A549 (cell line): Measurements from ENCODE around the gene SLIT1. TPM values are rescaled to one million over a fixed set of nuclear protein-coding genes. Genes with fewer than 3 reads are reported as not detected.
A peak's percentile ranks its signal among the peaks of the same experiment; 100 is the strongest.

Experiments
- ATAC-seq, 2 experiments: fragments of 200-7000 bp in 1 of 2; fragments of >200 bp in 1 of 2; cut with Nextera tagmentation in 1 of 2; cut with Tn5 transposase in 1 of 2; 3 replicates each; pipeline versions ENCODE4 v1.8.0 to v1.9.1; 2018 to 2020; ENCODE audit warnings: mild to moderate bottlenecking in 1 of 2, moderate library complexity in 1 of 2
- CTCF ChIA-PET: fragments of 300-600 bp; sonication (Branson Sonifier 250); formaldehyde crosslinking; extraction: SDS; loops from one replicate; lab custom pipeline; 2021; ENCODE audit warnings: antibody characterized with exemption, inconsistent platforms; lab: Yijun Ruan, JAX
- POLR2A ChIA-PET: fragments of 350-600 bp; formaldehyde crosslinking; extraction: SDS; loops from one replicate; lab custom pipeline; 2021; ENCODE audit warnings: antibody characterized with exemption, inconsistent platforms; lab: Yijun Ruan, JAX
- DNase-seq, 2 experiments: peaks; one replicate each; pipeline versions ENCODE4 v3.0.0 to v3.0.0-alpha.2; 2011 to 2016; ENCODE audit warnings: low read depth in 1 of 2, low spot score in 1 of 2
- FAIRE-seq: peaks from 2 replicates; lab custom pipeline; 2011; peaks lifted over from hg19 to GRCh38; lab: Jason Lieb, UNC
- H3K27ac ChIP-seq, 2 experiments: fragments of >200 bp; sonication (Bioruptor Twin); formaldehyde crosslinking; 3 replicates each; pipeline ENCODE4 v1.5.1; 2016 to 2017
- H3K4me1 ChIP-seq: fragments of >200 bp; sonication (Bioruptor Twin); formaldehyde crosslinking; 3 replicates; pipeline ENCODE4 v1.6.1; 2016
- H3K4me2 ChIP-seq: fragments of >200 bp; sonication (Bioruptor Twin); formaldehyde crosslinking; 3 replicates; pipeline ENCODE4 v1.6.1; 2016
- H3K4me3 ChIP-seq: fragments of >200 bp; sonication (Bioruptor Twin); formaldehyde crosslinking; 3 replicates; pipeline ENCODE4 v1.5.1; 2016
- H3K9me3 ChIP-seq: fragments of >200 bp; sonication (Bioruptor Twin); formaldehyde crosslinking; 3 replicates; pipeline ENCODE4 v1.6.1; 2016
- CHD2 ChIP-seq: fragments of 150-350 bp; IDR thresholded peaks from 2 replicates; pipeline ENCODE4 v1.6.1; 2014; ENCODE audit warnings: low read length; ENCODE audit not compliant: partially characterized antibody
- E2F6 ChIP-seq: IDR thresholded peaks from 2 replicates; pipeline ENCODE4 v1.6.1; 2012; ENCODE audit warnings: low read depth, borderline replicate concordance
- EHMT2 ChIP-seq: fragments of 200-600 bp; sonication (generic); IDR thresholded peaks from 2 replicates; pipeline ENCODE4 v1.6.1; 2016; ENCODE audit warnings: antibody characterized with exemption, low read depth, mild to moderate bottlenecking, moderate library complexity
- FOSL2 ChIP-seq, 2 experiments: fragments of 450-650 bp in 1 of 2; fragments of >200 bp in 1 of 2; sonication (Bioruptor Twin) in 1 of 2; formaldehyde crosslinking; IDR thresholded peaks; 2 replicates each; pipeline versions ENCODE4 v1.5.0 to v1.6.1; 2016 to 2020; ENCODE audit warnings: mild to moderate bottlenecking in 1 of 2, moderate library complexity in 1 of 2
- GATA3 ChIP-seq: IDR thresholded peaks from 2 replicates; pipeline ENCODE4 v1.6.1; 2012; ENCODE audit warnings: borderline replicate concordance
- JUNB ChIP-seq: fragments of >200 bp; sonication (Bioruptor Twin); formaldehyde crosslinking; IDR thresholded peaks from 2 replicates; pipeline ENCODE4 v1.6.1; 2016
- MAFK ChIP-seq: fragments of 450-650 bp; IDR thresholded peaks from 2 replicates; pipeline ENCODE4 v1.6.1; 2014; ENCODE audit not compliant: partially characterized antibody
- NR3C1 ChIP-seq: fragments of >200 bp; sonication (Bioruptor Twin); formaldehyde crosslinking; IDR thresholded peaks from 3 replicates; pipeline ENCODE4 v1.6.1; 2017
- PHF8 ChIP-seq: fragments of 200-600 bp; sonication (generic); IDR thresholded peaks from 2 replicates; pipeline ENCODE4 v1.6.1; 2016; ENCODE audit warnings: low read depth, mild to moderate bottlenecking, antibody characterized with exemption, moderate library complexity, borderline replicate concordance
- RFX5 ChIP-seq: fragments of 450-650 bp; IDR thresholded peaks from 2 replicates; pipeline ENCODE4 v1.7.1; 2014; ENCODE audit warnings: antibody characterized with exemption, mild to moderate bottlenecking, moderate library complexity
- RNF2 ChIP-seq: fragments of 200-600 bp; sonication (generic); IDR thresholded peaks from 2 replicates; pipeline ENCODE4 v1.6.1; 2016; ENCODE audit warnings: low read depth, mild to moderate bottlenecking, antibody characterized with exemption, moderate library complexity, borderline replicate concordance
- SMC3 ChIP-seq: fragments of >200 bp; sonication (Bioruptor Twin); formaldehyde crosslinking; IDR thresholded peaks from 3 replicates; pipeline ENCODE4 v1.6.1; 2018; ENCODE audit warnings: inconsistent platforms
- SREBF2 ChIP-seq: fragments of 450-650 bp; IDR thresholded peaks from 2 replicates; pipeline ENCODE4 v1.6.1; 2014; ENCODE audit warnings: mild to moderate bottlenecking, moderate library complexity
- TFCP2L1 ChIP-seq: fragments of 250-450 bp; sonication (Bioruptor Pico); IDR thresholded peaks from 2 replicates; pipeline ENCODE4 v1.5.0; 2021; ENCODE audit warnings: mild to moderate bottlenecking
- ZFP36 ChIP-seq: fragments of 450-650 bp; IDR thresholded peaks from 2 replicates; pipeline ENCODE4 v1.6.1; 2014; ENCODE audit warnings: borderline replicate concordance; ENCODE audit not compliant: partially characterized antibody
- ZNF302 ChIP-seq: fragments of 250-450 bp; sonication (Bioruptor Pico); IDR thresholded peaks from 2 replicates; pipeline ENCODE4 v1.9.0; 2021; ENCODE audit warnings: inconsistent platforms, mild to moderate bottlenecking, moderate library complexity
- ZSCAN20 ChIP-seq: fragments of 250-450 bp; sonication (Bioruptor Pico); IDR thresholded peaks from 2 replicates; pipeline ENCODE4 v1.8.0; 2022; ENCODE audit warnings: mild to moderate bottlenecking, moderate library complexity
- WGBS: methylation state at CpG from one replicate; pipeline ENCODE4 v1.1.6; 2017; ENCODE audit errors: missing lambda C conversion rate; 5-methylcytosine and 5-hydroxymethylcytosine counted together
- polyA plus RNA-seq, 4 experiments: library from polyadenylated mRNA; depleted of rRNA in 3 of 4; stranded (reverse); fragments of >200 nt; fragmentation: RNase III in 1 of 4; extraction: RNeasy Plus Mini Kit Qiagen cat#74134 plus additional on column Dnase treatment in 1 of 4; gene quantifications; 2 replicates in 3 of 4; 3 replicates in 1 of 4; pipeline ENCODE4 v1.2.3, GENCODE V29; 2011 to 2017
- TF ChIP-seq, protein P1 (sequence below): fragments of >200 bp; sonication (Bioruptor Twin); formaldehyde crosslinking; IDR thresholded peaks from 3 replicates; pipeline ENCODE4 v1.6.1; 2016
- TF ChIP-seq, protein P2 (sequence below): fragments of >200 bp; sonication (Bioruptor Twin); formaldehyde crosslinking; IDR thresholded peaks from 2 replicates; pipeline ENCODE4 v1.6.1; 2016

SLIT1 gene
- polyA plus RNA-seq, 2 of the 4 experiments (the other 2 are of a cell fraction): 0.05 to 0.09 TPM

DNA sequence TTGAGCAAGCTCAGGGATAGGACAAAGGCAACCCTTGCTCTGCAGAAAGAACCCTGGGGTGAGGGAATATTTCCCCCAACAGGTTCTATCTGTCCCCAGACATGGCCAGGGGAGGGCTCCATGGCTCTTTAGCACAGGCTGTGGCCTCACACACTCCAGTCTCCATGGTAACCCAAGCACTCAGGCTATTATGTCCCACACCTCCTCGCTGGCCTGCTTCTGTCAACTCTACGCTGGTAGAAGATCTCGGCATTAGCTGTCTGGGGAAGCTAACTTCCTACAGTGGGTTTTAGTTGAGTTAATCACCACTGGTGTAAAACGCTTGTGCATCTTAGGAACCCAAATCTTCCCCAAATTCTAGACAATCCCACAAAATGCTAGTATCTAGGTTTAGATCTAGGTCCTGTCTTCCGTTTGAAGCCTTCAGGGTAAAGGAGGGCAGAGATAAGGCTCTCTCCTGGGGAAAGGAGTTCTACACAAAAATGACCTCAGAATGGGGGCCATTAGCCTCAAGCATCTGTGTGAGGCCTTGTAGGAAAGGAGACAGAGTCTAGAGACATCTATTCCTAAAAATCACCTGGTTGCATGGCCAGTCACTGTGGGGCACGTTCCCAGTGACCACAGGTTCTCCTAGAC lies 36.7 kb upstream of the SLIT1 start:
- Histone ChIP-seq H3K27ac (no peak overlapping the region), H3K4me2 (no peak overlapping the region), H3K9me3 (no peaks in the 10 kb centered on the region), H3K4me1 (no peaks in the 10 kb centered on the region), H3K4me3 (no peak overlapping the region)
- no peak for TF ChIP-seq ZFP36
- TF ChIP-seq ZNF302 (CRISPR knock-in tag): no peak
- ChIA-PET POLR2A (no interaction called here), CTCF (interaction anchor here (0.7 to 10.3 kb wide), 4 partner anchors 12 to 150 kb away, joined by 3 to 136 read pairs (median 18); no protein-coding TSS in a partner anchor)
- WGBS: 89% methylated on average over 6 of the region's 6 CpGs
- FAIRE-seq (no peak), DNase-seq (no peak), ATAC-seq (no peak)

- H3K27ac ChIP-seq: no peak overlapping the region
- no peak for FAIRE-seq
- peak; percentile 13 for TF ChIP-seq MAFK
- TF ChIP-seq TFCP2L1 (CRISPR knock-in tag): no peak
- DNase-seq: no peak
- H3K4me1 ChIP-seq: no peaks in the 10 kb centered on the region
- no peak for ATAC-seq
- ChIA-PET CTCF (interaction anchor here (0.8 to 32.0 kb wide), 3 partner anchors 12 to 145 kb away, joined by 4 to 779 read pairs (median 136); no protein-coding TSS in a partner anchor), POLR2A (no interaction called here)
- no peak overlapping the region for H3K4me3 ChIP-seq
- no peak overlapping the region for H3K4me2 ChIP-seq
- 97% methylated on average over 3 of the region's 3 CpGs for WGBS
- no peaks in the 10 kb centered on the region for H3K9me3 ChIP-seq
These were observed 34.6 kb upstream of the SLIT1 start for GRCh38 chr10:97220355-97220754.

- no peak for DNase-seq
- H3K27ac ChIP-seq: no peak overlapping the region
- no peak for FAIRE-seq
- WGBS: 61% methylated on average over 3 of the region's 3 CpGs
- no peak overlapping the region for H3K4me3 ChIP-seq
- ChIA-PET CTCF (interaction anchor here (0.9 to 32.0 kb wide), 5 partner anchors 9 to 142 kb away, joined by 4 to 779 read pairs (median 21); no protein-coding TSS in a partner anchor), POLR2A (no interaction called here)
- TF ChIP-seq, protein P1, sequence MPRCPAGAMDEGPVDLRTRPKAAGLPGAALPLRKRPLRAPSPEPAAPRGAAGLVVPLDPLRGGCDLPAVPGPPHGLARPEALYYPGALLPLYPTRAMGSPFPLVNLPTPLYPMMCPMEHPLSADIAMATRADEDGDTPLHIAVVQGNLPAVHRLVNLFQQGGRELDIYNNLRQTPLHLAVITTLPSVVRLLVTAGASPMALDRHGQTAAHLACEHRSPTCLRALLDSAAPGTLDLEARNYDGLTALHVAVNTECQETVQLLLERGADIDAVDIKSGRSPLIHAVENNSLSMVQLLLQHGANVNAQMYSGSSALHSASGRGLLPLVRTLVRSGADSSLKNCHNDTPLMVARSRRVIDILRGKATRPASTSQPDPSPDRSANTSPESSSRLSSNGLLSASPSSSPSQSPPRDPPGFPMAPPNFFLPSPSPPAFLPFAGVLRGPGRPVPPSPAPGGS: no peak
- TF ChIP-seq JUNB (no peak), FOSL2 (IDR thresholded peaks at IDR 0.05) (no peak), FOSL2 (CRISPR knock-in tag; IDR thresholded peaks at IDR 0.05) (no peak), CHD2 (no peak), SREBF2 (no peak), ZSCAN20 (no peak), E2F6 (no peak), EHMT2 (no peak), GATA3 (no peak), RNF2 (no peak), PHF8 (no peak), RFX5 (no peak), TFCP2L1 (CRISPR knock-in tag) (no peak), NR3C1 (no peak), SMC3 (no peak)
- TF ChIP-seq, protein P2, sequence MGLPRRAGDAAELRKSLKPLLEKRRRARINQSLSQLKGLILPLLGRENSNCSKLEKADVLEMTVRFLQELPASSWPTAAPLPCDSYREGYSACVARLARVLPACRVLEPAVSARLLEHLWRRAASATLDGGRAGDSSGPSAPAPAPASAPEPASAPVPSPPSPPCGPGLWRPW: no peak
- ATAC-seq: no peak
- no peaks in the 10 kb centered on the region for H3K9me3 ChIP-seq
- H3K4me2 ChIP-seq: no peak overlapping the region
- H3K4me1 ChIP-seq: no peaks in the 10 kb centered on the region
These were observed 31.5 kb upstream of the SLIT1 start for GRCh38 chr10:97217299-97217698.
